Keratinocyte (primary cell): ENCODE data around the gene SRSF9.

Experiments
- EZH2 ChIP-seq: IDR thresholded peaks from one replicate; pipeline ENCODE4 v1.6.1; 2012; ENCODE audit warnings: inconsistent platforms, mild to moderate bottlenecking, low read length, moderate library complexity
- TF ChIP-seq, protein P1 (sequence below), 3 experiments: IDR thresholded peaks in 1 of 3; conservative IDR thresholded peaks in 1 of 3; optimal IDR thresholded peaks in 1 of 3; 2 replicates in 2 of 3; 3 replicates in 1 of 3; pipeline versions ENCODE3 to v1.5.1; 2011; ENCODE audit warnings: low read length in 3 of 3, mild to moderate bottlenecking in 3 of 3, moderate library complexity in 2 of 3, control low read depth in 1 of 3, inconsistent platforms in 1 of 3; ENCODE audit not compliant: insufficient read depth in 2 of 3; ENCODE audit errors: extremely low read depth in 1 of 3

DNA sequence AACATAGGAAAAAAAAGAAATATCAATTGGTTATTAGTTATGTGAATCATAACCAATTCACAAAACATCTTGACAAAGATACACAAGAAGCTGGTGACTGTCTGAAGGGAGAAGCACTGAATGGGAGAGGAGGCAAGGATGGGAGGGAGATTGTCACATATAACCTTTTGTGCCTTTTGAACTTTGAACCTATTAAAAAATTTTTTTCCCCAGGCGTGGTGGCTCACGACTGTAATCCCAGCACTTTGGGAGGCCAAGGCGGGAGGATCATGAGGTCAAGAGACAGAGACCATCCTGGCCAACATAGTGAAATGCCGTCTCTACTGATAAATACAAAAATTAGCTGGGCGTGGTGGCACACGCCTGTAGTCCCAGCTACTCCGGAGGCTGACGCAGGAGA lies 39.0 kb upstream of the SRSF9 start:
- TF ChIP-seq, protein P1, sequence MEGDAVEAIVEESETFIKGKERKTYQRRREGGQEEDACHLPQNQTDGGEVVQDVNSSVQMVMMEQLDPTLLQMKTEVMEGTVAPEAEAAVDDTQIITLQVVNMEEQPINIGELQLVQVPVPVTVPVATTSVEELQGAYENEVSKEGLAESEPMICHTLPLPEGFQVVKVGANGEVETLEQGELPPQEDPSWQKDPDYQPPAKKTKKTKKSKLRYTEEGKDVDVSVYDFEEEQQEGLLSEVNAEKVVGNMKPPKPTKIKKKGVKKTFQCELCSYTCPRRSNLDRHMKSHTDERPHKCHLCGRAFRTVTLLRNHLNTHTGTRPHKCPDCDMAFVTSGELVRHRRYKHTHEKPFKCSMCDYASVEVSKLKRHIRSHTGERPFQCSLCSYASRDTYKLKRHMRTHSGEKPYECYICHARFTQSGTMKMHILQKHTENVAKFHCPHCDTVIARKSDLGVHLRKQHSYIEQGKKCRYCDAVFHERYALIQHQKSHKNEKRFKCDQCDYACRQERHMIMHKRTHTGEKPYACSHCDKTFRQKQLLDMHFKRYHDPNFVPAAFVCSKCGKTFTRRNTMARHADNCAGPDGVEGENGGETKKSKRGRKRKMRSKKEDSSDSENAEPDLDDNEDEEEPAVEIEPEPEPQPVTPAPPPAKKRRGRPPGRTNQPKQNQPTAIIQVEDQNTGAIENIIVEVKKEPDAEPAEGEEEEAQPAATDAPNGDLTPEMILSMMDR (optimal IDR thresholded peaks at IDR 0.05 in 1 of 3, IDR thresholded peaks at IDR 0.05 in 1 of 3, conservative IDR thresholded peaks at IDR 0.05 in 1 of 3; ENCODE audit: extremely low read depth in 1 of 3, insufficient read depth in 2 of 3, low read length in 3 of 3), result no peak
- no peak for TF ChIP-seq EZH2
